HepG2 (cell line): ENCODE data around the gene ADGRV1. TPM values are rescaled to one million over a fixed set of nuclear protein-coding genes. Genes with fewer than 3 reads are reported as not detected.

Source experiments
- ATAC-seq: fragments of 200-7000 bp; cut with Tn5 transposase; 3 replicates; pipeline ENCODE4 v1.9.1; 2020; ENCODE audit warnings: mild to moderate bottlenecking, moderate library complexity
- BruUV-seq: library from RNA; stranded (reverse); fragments of 400-500 nt; replicated peaks from 2 replicates; lab custom pipeline; 2021; lab: Mats Ljungman, UMichigan
- CTCF ChIA-PET: fragments of 300-600 bp; formaldehyde crosslinking; extraction: SDS; loops from one replicate; lab custom pipeline; 2021; ENCODE audit warnings: low total read pairs, inconsistent platforms, low intra/inter-chr PET ratio; lab: Yijun Ruan, JAX
- POLR2A ChIA-PET: fragments of 350-600 bp; sonication (Branson Sonifier 250); formaldehyde crosslinking; loops from one replicate; lab custom pipeline; 2020; ENCODE audit warnings: antibody characterized with exemption, inconsistent platforms; lab: Yijun Ruan, JAX
- DNase-seq: peaks from one replicate; pipeline ENCODE4 v3.0.0-alpha.2; 2015; ENCODE audit warnings: low spot score
- FAIRE-seq: peaks from 3 replicates; lab custom pipeline; 2011; peaks lifted over from hg19 to GRCh38; lab: Jason Lieb, UNC
- H2AFZ ChIP-seq: one replicate; pipeline ENCODE4 v1.6.1; 2011; ENCODE audit warnings: low read length, inconsistent platforms
- H3K27ac ChIP-seq: fragments of 300-600 bp; 3 replicates; pipeline ENCODE4 v1.8.0; 2011; ENCODE audit warnings: mixed run types, mild to moderate bottlenecking, mixed read lengths, low read length, inconsistent platforms; ENCODE audit not compliant: insufficient read depth; ENCODE audit errors: extremely low read length
- H3K27me3 ChIP-seq, 2 experiments: fragments of 200-600 bp in 1 of 2; 2 replicates in 1 of 2; 3 replicates in 1 of 2; pipeline versions ENCODE4 v1.6.0 to v1.8.0; 2011; ENCODE audit warnings: low read length in 2 of 2, mild to moderate bottlenecking in 2 of 2, moderate library complexity in 2 of 2, inconsistent platforms in 1 of 2; ENCODE audit not compliant: insufficient read depth in 2 of 2, control insufficient read depth in 1 of 2
- H3K36me3 ChIP-seq, 2 experiments: fragments of 200-600 bp in 1 of 2; replicated peaks in 1 of 2; 2 replicates in 1 of 2; 3 replicates in 1 of 2; pipeline versions ENCODE4 v1.5.1 to v1.8.0; 2011; ENCODE audit warnings: low read length in 2 of 2, inconsistent platforms in 1 of 2; ENCODE audit not compliant: insufficient read depth in 2 of 2, control insufficient read depth in 1 of 2
- H3K4me1 ChIP-seq: 2 replicates; pipeline ENCODE4 v1.5.1; 2012; ENCODE audit warnings: low read length, inconsistent platforms; ENCODE audit not compliant: insufficient read depth
- H3K4me2 ChIP-seq: 2 replicates; pipeline ENCODE4 v1.6.0; 2011; ENCODE audit warnings: low read depth, low read length, inconsistent platforms
- H3K4me3 ChIP-seq, 3 experiments: fragments of 200-600 bp in 1 of 3; sonication (generic), shearing (Covaris generic) in 1 of 3; replicated peaks in 1 of 3; 2 replicates each; pipeline ENCODE4 v1.5.1; 2011 to 2016; ENCODE audit warnings: low read length in 3 of 3, inconsistent platforms in 2 of 3, low read depth in 2 of 3, mild to moderate bottlenecking in 2 of 3, control low read depth in 1 of 3, mixed read lengths in 1 of 3; ENCODE audit not compliant: insufficient read depth in 1 of 3
- H3K79me2 ChIP-seq: one replicate; pipeline ENCODE4 v1.6.1; 2011; ENCODE audit warnings: low read length, inconsistent platforms; ENCODE audit not compliant: insufficient read depth
- H3K9ac ChIP-seq: 2 replicates; pipeline ENCODE4 v1.6.0; 2011; ENCODE audit warnings: mild to moderate bottlenecking, low read depth, low read length, inconsistent platforms; ENCODE audit not compliant: insufficient read depth
- H3K9me3 ChIP-seq: 2 replicates; pipeline ENCODE4 v1.5.1; 2012; ENCODE audit warnings: mild to moderate bottlenecking, low read length
- H4K20me1 ChIP-seq: 2 replicates; pipeline ENCODE4 v1.6.0; 2011; ENCODE audit warnings: inconsistent platforms, mild to moderate bottlenecking, low read length, moderate library complexity; ENCODE audit not compliant: insufficient read depth
- CEBPG ChIP-seq: IDR thresholded peaks from 2 replicates; pipeline ENCODE4 v1.6.1; 2016
- CHD4 ChIP-seq: fragments of 200-600 bp; sonication (generic); IDR thresholded peaks from 2 replicates; pipeline ENCODE4 v1.7.0; 2017; ENCODE audit warnings: mild to moderate bottlenecking, low read length, borderline replicate concordance
- HDAC1 ChIP-seq: sonication (generic); formaldehyde crosslinking; IDR thresholded peaks from 2 replicates; pipeline ENCODE4 v1.5.1; 2020; ENCODE audit warnings: mild to moderate bottlenecking, missing genetic modification reagents
- HNRNPLL ChIP-seq: fragments of 200-400 bp; formaldehyde crosslinking; IDR thresholded peaks from 2 replicates; pipeline ENCODE4 v1.6.1; 2017; ENCODE audit warnings: mild to moderate bottlenecking, low read depth, low read length; ENCODE audit not compliant: poor library complexity, severe bottlenecking
- HOXA3 ChIP-seq: sonication (generic); formaldehyde crosslinking; IDR thresholded peaks from 2 replicates; pipeline ENCODE4 v1.5.0; 2020; ENCODE audit warnings: missing genetic modification reagents
- HOXA5 ChIP-seq: sonication (generic); formaldehyde crosslinking; IDR thresholded peaks from 2 replicates; pipeline ENCODE4 v1.4.0; 2020; ENCODE audit warnings: missing genetic modification reagents
- IRF1 ChIP-seq: sonication (generic); formaldehyde crosslinking; IDR thresholded peaks from 2 replicates; pipeline ENCODE4 v1.4.0; 2020; ENCODE audit warnings: low read depth, mild to moderate bottlenecking, missing genetic modification reagents
- JARID2 ChIP-seq: sonication (generic); formaldehyde crosslinking; IDR thresholded peaks from 2 replicates; pipeline ENCODE4 v1.8.1; 2023; ENCODE audit warnings: missing genetic modification reagents, inconsistent platforms; ENCODE audit not compliant: insufficient replicate concordance
- MXD1 ChIP-seq: sonication (generic); formaldehyde crosslinking; IDR thresholded peaks from 2 replicates; pipeline ENCODE4 v1.4.0; 2020; ENCODE audit warnings: mild to moderate bottlenecking, missing genetic modification reagents
- TFDP1 ChIP-seq: IDR thresholded peaks from 2 replicates; pipeline ENCODE4 v1.6.1; 2016; ENCODE audit warnings: missing compliant biosample characterization, missing genetic modification reagents, borderline replicate concordance
- ZC3H4 ChIP-seq: sonication (generic); formaldehyde crosslinking; IDR thresholded peaks from 2 replicates; pipeline ENCODE4 v1.4.0; 2020; ENCODE audit warnings: missing genetic modification reagents, borderline replicate concordance
- ZFP82 ChIP-seq: sonication (generic); formaldehyde crosslinking; IDR thresholded peaks from 2 replicates; pipeline ENCODE4 v1.5.1; 2020; ENCODE audit warnings: mild to moderate bottlenecking, missing genetic modification reagents, borderline replicate concordance
- ZMYM2 ChIP-seq: sonication (generic); formaldehyde crosslinking; IDR thresholded peaks from 2 replicates; pipeline ENCODE4 v1.8.0; 2022; ENCODE audit warnings: mild to moderate bottlenecking, missing genetic modification reagents
- ZNF205 ChIP-seq: IDR thresholded peaks from 2 replicates; pipeline ENCODE4 v1.6.1; 2018; ENCODE audit warnings: missing biosample characterization, missing genetic modification reagents
- ZNF30 ChIP-seq: sonication (generic); formaldehyde crosslinking; IDR thresholded peaks from 2 replicates; pipeline ENCODE4 v1.5.0; 2020; ENCODE audit warnings: mild to moderate bottlenecking, missing genetic modification reagents
- ZNF343 ChIP-seq: sonication (generic); formaldehyde crosslinking; IDR thresholded peaks from 2 replicates; pipeline ENCODE4 v1.4.0; 2020; ENCODE audit warnings: mild to moderate bottlenecking, missing genetic modification reagents
- ZNF354B ChIP-seq: sonication (generic); formaldehyde crosslinking; IDR thresholded peaks from 2 replicates; pipeline ENCODE4 v1.8.0; 2022; ENCODE audit warnings: mild to moderate bottlenecking, missing genetic modification reagents
- ZNF572 ChIP-seq: sonication (generic); formaldehyde crosslinking; IDR thresholded peaks from 2 replicates; pipeline ENCODE4 v1.5.1; 2020; ENCODE audit warnings: mild to moderate bottlenecking, missing genetic modification reagents
- ZSCAN22 ChIP-seq: sonication (generic); formaldehyde crosslinking; IDR thresholded peaks from 2 replicates; pipeline ENCODE4 v1.4.0; 2020; ENCODE audit warnings: mild to moderate bottlenecking, missing genetic modification reagents
- WGBS: methylation state at CpG from one replicate; pipeline ENCODE4 v1.1.6; 2017; ENCODE audit warnings: low lambda C conversion rate; 5-methylcytosine and 5-hydroxymethylcytosine counted together
- in situ Hi-C: cut with HindIII; loops from 2 replicates; pipeline ENCODE4 v1.10.0; 2017; ENCODE audit warnings: low pct_unique_long_range_greater_than_20kb; ENCODE audit not compliant: extremely low pct_ligation_motif_present
- intact Hi-C: fragments of 100-400 bp; cut with micrococcal nuclease; formaldehyde crosslinking; loops from one replicate; pipeline ENCODE4 v1.10.0; 2022; ENCODE audit not compliant: unreplicated experiment
- polyA plus RNA-seq, 8 experiments: library from polyadenylated mRNA; depleted of rRNA in 3 of 8; stranded (reverse) in 7 of 8; unstranded in 1 of 8; fragments of >200 nt; fragmentation: Illumina TruSeq in 4 of 8; extraction: Trizol in 4 of 8; gene quantifications; 2 replicates each; pipeline versions ENCODE4 v1.2.1 to v1.2.3, GENCODE V29; 2011 to 2016; ENCODE audit warnings: low read depth in 4 of 8, missing spikeins in 1 of 8, mixed read lengths in 1 of 8; ENCODE audit not compliant: insufficient read depth in 1 of 8
- total RNA-seq, 5 experiments: library from RNA; depleted of rRNA; stranded (reverse); fragments of >200 nt; fragmentation: Illumina TruSeq; extraction: Trizol; gene quantifications; 2 replicates each; pipeline ENCODE4 v1.2.3, GENCODE V29; 2016; ENCODE audit warnings: low read depth in 1 of 5

Gene ADGRV1
- total and polyA plus RNA-seq, 2 of the 13 experiments (the other 11 are each of a cell fraction or from before 2014, with no cell fraction given), result 1.7 to 3.9 TPM

- no peak overlapping the region for H3K4me2 ChIP-seq
- H2AFZ ChIP-seq, result no peak overlapping the region
- H3K79me2 ChIP-seq, result no peaks in the 10 kb centered on the region
- peaks cover 7% of the 10 kb centered on the region; the same call in 1 of the 2 replicates for H3K4me1 ChIP-seq
- no peak overlapping the region for H3K27ac ChIP-seq
- TF ChIP-seq ZMYM2 (CRISPR knock-in tag) (no peak), ZNF354B (CRISPR knock-in tag) (no peak), HOXA5 (no peak), HDAC1 (no peak), ZNF30 (CRISPR knock-in tag) (no peak), HOXA3 (CRISPR knock-in tag) (no peak), ZNF343 (CRISPR knock-in tag) (no peak), CHD4 (no peak)
- TF ChIP-seq, all 625 proteins: peak for 0
- H4K20me1 ChIP-seq, result no peaks in the 10 kb centered on the region
- DNase-seq (no peak), ATAC-seq (no peak), FAIRE-seq (no peak)
- no peaks in the 10 kb centered on the region for H3K36me3 ChIP-seq
- no peak overlapping the region for H3K9ac ChIP-seq
- no TSS peak for BruUV-seq
- intact Hi-C loops, result no loop called here
- in situ Hi-C loops, result no loop called here
- CTCF ChIA-PET, result no interaction called here
- whole genome bisulfite sequencing, result 70% methylated on average over 2 of the region's 2 CpGs
- H3K9me3 ChIP-seq, result no peaks in the 10 kb centered on the region
- no peaks in the 10 kb centered on the region for H3K27me3 ChIP-seq
- H3K4me3 ChIP-seq, result no peak overlapping the region
- POLR2A ChIA-PET, result no interaction called here
These were observed 574.0 kb downstream of the ADGRV1 start for GRCh38 chr5:91132550-91132949.

- no peak overlapping the region for H2AFZ ChIP-seq
- no peaks in the 10 kb centered on the region for H3K36me3 ChIP-seq
- ATAC-seq (no peak), DNase-seq (no peak), FAIRE-seq (no peak)
- H3K27me3 ChIP-seq, result no peaks in the 10 kb centered on the region
- in situ Hi-C loops (no loop called here), intact Hi-C loops (no loop called here)
- H3K9me3 ChIP-seq, result no peaks in the 10 kb centered on the region
- ChIA-PET CTCF (no interaction called here), POLR2A (no interaction called here)
- 0 out of 2 replicates have a peak, but pooled peaks cover under 1% of the 10 kb centered on the region for H3K4me1 ChIP-seq
- no TSS peak for BruUV-seq
- no peak overlapping the region for H3K4me3 ChIP-seq
- no peak overlapping the region for H3K27ac ChIP-seq
- no peak overlapping the region for H3K4me2 ChIP-seq
- H3K9ac ChIP-seq, result no peak overlapping the region
- H4K20me1 ChIP-seq, result no peaks in the 10 kb centered on the region
- no peaks in the 10 kb centered on the region for H3K79me2 ChIP-seq
- TF ChIP-seq MXD1 (no peak), JARID2 (no peak), CEBPG (CRISPR knock-in tag) (no peak), TFDP1 (CRISPR knock-in tag) (no peak), ZNF572 (no peak), HNRNPLL (no peak), ZSCAN22 (CRISPR knock-in tag) (no peak), ZFP82 (CRISPR knock-in tag) (no peak), ZC3H4 (CRISPR knock-in tag) (no peak), IRF1 (CRISPR knock-in tag) (no peak), ZNF205 (CRISPR knock-in tag) (no peak)
These were observed 574.6 kb downstream of the ADGRV1 start for GRCh38 chr5:91133183-91133582.
